Mammary epithelial cell (primary cell): ENCODE data around the gene PAN2.

Experiments used
- CTCF ChIP-seq, 2 donors: IDR thresholded peaks in 1 of 2; conservative IDR thresholded peaks in 1 of 2; 2 replicates each; pipeline ENCODE4 v1.5.1; 2011 to 2012; ENCODE audit warnings: inconsistent platforms in 2 of 2, low read length in 2 of 2, mild to moderate bottlenecking in 2 of 2, control low read depth in 1 of 2, low read depth in 1 of 2; ENCODE audit not compliant: insufficient read depth in 1 of 2; ENCODE audit errors: extremely low read depth in 1 of 2
- EZH2 ChIP-seq: IDR thresholded peaks from 2 replicates; pipeline ENCODE4 v1.6.1; 2012; ENCODE audit warnings: low read length, inconsistent platforms, borderline replicate concordance

- TF ChIP-seq CTCF (conservative IDR thresholded peaks at IDR 0.05 in 1 of 2, IDR thresholded peaks at IDR 0.05 in 1 of 2; ENCODE audit: extremely low read depth in 1 of 2, insufficient read depth in 1 of 2, low read depth in 1 of 2, low read length in 2 of 2): no peak
- no peak for TF ChIP-seq EZH2
Observed at GRCh38 chr12:56382611-56383010, 48.8 kb upstream of the PAN2 start.
